GM21381 (cell line): ENCODE results near the gene TVP23C.

ENCODE experiments used
- ATAC-seq: cut with Tn5 transposase; IDR thresholded peaks from one replicate; pipeline ENCODE4 v1.9.1; 2021; ENCODE audit warnings: mild to moderate bottlenecking, moderate library complexity; ENCODE audit not compliant: unreplicated experiment

TVP23C gene

GRCh38 chr17:15466131-15466530, 97.2 kb downstream of the TVP23C start:
- ATAC-seq, result no peak

- ATAC-seq, result no peak
These were observed 98.1 kb downstream of the TVP23C start for GRCh38 chr17:15465045-15465701.

GRCh38 chr17:15464231-15464985, 98.9 kb downstream of the TVP23C start:
- ATAC-seq, result no peak

GRCh38 chr17:15462976-15463772, 100.1 kb downstream of the TVP23C start:
- no peak for ATAC-seq

GRCh38 chr17:15457723-15458094, 105.6 kb downstream of the TVP23C start:
- ATAC-seq, result no peak

- no peak for ATAC-seq
These were observed 106.1 kb downstream of the TVP23C start for GRCh38 chr17:15456972-15457722.

- ATAC-seq, result no peak
These were observed 106.8 kb downstream of the TVP23C start for GRCh38 chr17:15456496-15456895.

GRCh38 chr17:15454346-15454745, 108.9 kb downstream of the TVP23C start:
- no peak for ATAC-seq

- no peak for ATAC-seq
These were observed 109.5 kb downstream of the TVP23C start for GRCh38 chr17:15453782-15454181.

GRCh38 chr17:15453246-15453645, 110.0 kb downstream of the TVP23C start:
- ATAC-seq, result no peak

- no peak for ATAC-seq
These were observed 110.5 kb downstream of the TVP23C start for GRCh38 chr17:15452746-15453145.
